Nephron progenitor cell (in vitro differentiated cells): ENCODE results near the gene FBLN5.
"Not testable (repeated sequence)": the region's sequence is repeated elsewhere in the genome, so short reads cannot be mapped to it uniquely, and the experiment has no call there.

Experiments used
- DNase-seq: peaks from one replicate; pipeline ENCODE4 v3.0.0; 2021
- H3K27ac Mint-ChIP-seq: 2 replicates; pipeline ENCODE4 v1.8.0; 2021; ENCODE audit warnings: mild to moderate bottlenecking, moderate library complexity, mixed read lengths
- H3K27me3 Mint-ChIP-seq: 2 replicates; pipeline ENCODE4 v1.8.0; 2021; ENCODE audit warnings: mild to moderate bottlenecking, low read depth, mixed read lengths; ENCODE audit not compliant: poor library complexity
- H3K36me3 Mint-ChIP-seq: 2 replicates; pipeline ENCODE4 v1.8.0; 2021; ENCODE audit warnings: low read depth, mixed read lengths
- H3K4me1 Mint-ChIP-seq: 2 replicates; pipeline ENCODE4 v1.8.0; 2021; ENCODE audit warnings: mixed read lengths
- H3K4me3 Mint-ChIP-seq: 2 replicates; pipeline ENCODE4 v1.8.0; 2021; ENCODE audit warnings: mild to moderate bottlenecking, moderate library complexity, mixed read lengths
- H3K9me3 Mint-ChIP-seq: 2 replicates; pipeline ENCODE4 v1.8.0; 2021; ENCODE audit warnings: mild to moderate bottlenecking, moderate library complexity, mixed read lengths
- TF ChIP-seq, protein P1 (sequence below): fragments of 200-600 bp; sonication (generic); IDR thresholded peaks from 2 replicates; pipeline ENCODE4 v1.5.0; 2021; ENCODE audit warnings: antibody characterized with exemption

FBLN5 gene

DNA sequence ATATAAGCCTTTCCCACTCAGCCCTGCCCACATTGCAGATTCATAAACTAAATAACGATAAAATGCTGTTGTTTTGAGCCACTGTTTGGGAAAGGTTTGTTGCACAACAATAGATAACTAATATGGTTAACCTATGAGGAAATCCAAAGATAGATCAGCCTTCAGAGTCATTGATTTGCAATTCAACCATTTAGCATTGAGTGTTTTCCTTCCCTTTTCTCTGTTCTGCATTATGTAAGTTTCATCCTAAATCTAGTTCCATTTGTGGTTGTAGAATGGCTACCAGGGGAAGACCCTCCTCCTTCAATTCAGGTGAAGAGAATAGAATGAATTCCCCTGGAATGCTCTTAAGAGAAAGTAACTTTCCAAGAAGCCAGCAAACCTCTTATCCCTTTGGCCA is 99.8 kb downstream of the FBLN5 start:
- no peaks in the 10 kb centered on the region for H3K36me3 Mint-ChIP-seq
- no peak for DNase-seq
- TF ChIP-seq, protein P1, sequence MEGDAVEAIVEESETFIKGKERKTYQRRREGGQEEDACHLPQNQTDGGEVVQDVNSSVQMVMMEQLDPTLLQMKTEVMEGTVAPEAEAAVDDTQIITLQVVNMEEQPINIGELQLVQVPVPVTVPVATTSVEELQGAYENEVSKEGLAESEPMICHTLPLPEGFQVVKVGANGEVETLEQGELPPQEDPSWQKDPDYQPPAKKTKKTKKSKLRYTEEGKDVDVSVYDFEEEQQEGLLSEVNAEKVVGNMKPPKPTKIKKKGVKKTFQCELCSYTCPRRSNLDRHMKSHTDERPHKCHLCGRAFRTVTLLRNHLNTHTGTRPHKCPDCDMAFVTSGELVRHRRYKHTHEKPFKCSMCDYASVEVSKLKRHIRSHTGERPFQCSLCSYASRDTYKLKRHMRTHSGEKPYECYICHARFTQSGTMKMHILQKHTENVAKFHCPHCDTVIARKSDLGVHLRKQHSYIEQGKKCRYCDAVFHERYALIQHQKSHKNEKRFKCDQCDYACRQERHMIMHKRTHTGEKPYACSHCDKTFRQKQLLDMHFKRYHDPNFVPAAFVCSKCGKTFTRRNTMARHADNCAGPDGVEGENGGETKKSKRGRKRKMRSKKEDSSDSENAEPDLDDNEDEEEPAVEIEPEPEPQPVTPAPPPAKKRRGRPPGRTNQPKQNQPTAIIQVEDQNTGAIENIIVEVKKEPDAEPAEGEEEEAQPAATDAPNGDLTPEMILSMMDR: no peak
- H3K4me1 Mint-ChIP-seq: no peaks in the 10 kb centered on the region
- no peak overlapping the region for H3K27ac Mint-ChIP-seq
- no peaks in the 10 kb centered on the region for H3K9me3 Mint-ChIP-seq
- H3K4me3 Mint-ChIP-seq: no peak overlapping the region
- peaks cover 20% of the 10 kb centered on the region for H3K27me3 Mint-ChIP-seq

DNA sequence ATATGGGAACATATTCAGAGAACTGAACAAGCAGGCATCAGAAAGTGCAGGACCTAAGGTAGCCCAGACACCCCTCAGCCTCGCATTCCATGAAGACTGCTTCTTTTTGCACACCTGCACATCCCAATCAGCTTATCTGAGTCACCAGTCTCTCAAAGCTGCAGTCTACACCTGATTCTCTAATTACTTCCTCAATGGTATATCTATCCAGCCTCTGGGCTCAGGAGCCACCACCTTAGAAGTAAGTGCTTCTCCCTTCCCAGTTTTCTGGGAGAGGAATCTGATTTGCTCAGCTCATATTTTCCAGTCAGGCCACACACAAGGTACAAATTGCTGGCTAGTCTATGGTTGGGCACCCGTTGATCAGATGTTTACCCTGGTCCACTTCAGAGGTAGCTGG is 101.8 kb downstream of the FBLN5 start:
- Mint-ChIP-seq H3K4me1 (no peaks in the 10 kb centered on the region), H3K9me3 (no peaks in the 10 kb centered on the region), H3K27ac (no peak overlapping the region), H3K27me3 (peaks cover 27% of the 10 kb centered on the region), H3K36me3 (no peaks in the 10 kb centered on the region), H3K4me3 (no peak overlapping the region)
- DNase-seq: no peak
- TF ChIP-seq, protein P1: no peak

DNA sequence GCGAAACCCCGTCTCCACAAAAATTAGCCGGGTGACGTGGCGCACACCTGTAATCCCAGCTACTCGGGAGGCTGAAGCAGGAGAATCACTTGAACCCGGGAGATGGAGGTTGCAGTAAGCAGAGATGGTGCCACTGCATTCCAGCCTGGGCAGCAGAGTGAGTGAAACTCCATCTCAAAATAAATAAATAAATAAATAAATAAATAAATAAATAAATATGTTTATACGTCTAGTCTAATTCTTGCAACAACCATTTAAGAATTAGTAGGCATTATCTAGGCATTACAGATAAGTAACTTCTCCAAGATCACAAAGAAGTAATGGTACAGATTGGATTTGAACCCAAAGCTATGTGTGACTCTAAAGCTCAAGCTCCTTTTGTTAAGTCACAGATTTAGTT is 102.4 kb downstream of the FBLN5 start:
- not testable (repeated sequence) for H3K4me1 Mint-ChIP-seq, H3K36me3 Mint-ChIP-seq, H3K4me3 Mint-ChIP-seq, H3K27ac Mint-ChIP-seq, H3K9me3 Mint-ChIP-seq, DNase-seq
- H3K27me3 Mint-ChIP-seq: peaks cover 33% of the 10 kb centered on the region

DNA sequence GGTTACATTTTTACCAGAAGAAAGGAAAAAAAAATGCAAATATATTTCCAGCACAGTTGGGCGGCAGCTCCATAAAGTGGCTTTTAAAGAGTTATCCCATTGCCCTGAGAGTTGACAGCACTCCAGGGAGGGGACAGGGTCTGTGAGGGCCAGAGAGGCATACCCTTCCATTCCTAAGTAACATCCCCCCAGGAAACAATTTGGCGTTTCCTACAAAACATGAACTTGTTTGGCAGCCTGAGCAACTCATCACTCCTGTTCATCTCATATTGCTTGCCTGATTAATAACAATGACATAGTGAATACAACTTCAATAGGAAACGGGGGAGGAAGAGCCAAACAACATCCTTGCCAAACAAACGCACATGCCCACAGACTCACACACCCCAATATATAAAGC is 103.5 kb downstream of the FBLN5 start:
- Mint-ChIP-seq H3K9me3 (no peaks in the 10 kb centered on the region), H3K4me3 (no peak overlapping the region), H3K27me3 (peaks cover 43% of the 10 kb centered on the region), H3K4me1 (no peaks in the 10 kb centered on the region), H3K36me3 (no peaks in the 10 kb centered on the region), H3K27ac (no peak overlapping the region)
- DNase-seq: no peak
- TF ChIP-seq, protein P1: no peak

DNA sequence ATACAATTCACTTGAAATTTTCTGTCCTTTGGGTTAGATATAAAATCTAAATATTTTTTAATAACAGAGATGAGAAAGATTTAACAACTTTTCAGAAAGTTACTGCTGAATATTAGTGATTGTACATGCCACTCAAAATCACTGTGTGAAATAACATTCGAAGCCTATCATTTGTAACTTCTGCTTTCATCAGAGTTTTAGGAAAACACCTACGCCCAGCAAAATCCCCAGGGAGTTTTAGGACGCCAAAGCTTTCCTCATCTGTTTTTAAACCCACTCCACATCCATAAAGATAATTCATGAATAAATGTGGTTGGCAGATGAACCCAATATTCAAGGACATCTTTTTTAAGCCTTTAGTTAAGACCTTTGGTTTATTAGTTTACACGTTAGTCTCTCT is 104.1 kb downstream of the FBLN5 start:
- Mint-ChIP-seq H3K4me1 (no peaks in the 10 kb centered on the region), H3K4me3 (no peak overlapping the region), H3K27me3 (peaks cover 46% of the 10 kb centered on the region), H3K27ac (no peak overlapping the region), H3K9me3 (no peaks in the 10 kb centered on the region), H3K36me3 (no peaks in the 10 kb centered on the region)
- TF ChIP-seq, protein P1: no peak
- DNase-seq: no peak

DNA sequence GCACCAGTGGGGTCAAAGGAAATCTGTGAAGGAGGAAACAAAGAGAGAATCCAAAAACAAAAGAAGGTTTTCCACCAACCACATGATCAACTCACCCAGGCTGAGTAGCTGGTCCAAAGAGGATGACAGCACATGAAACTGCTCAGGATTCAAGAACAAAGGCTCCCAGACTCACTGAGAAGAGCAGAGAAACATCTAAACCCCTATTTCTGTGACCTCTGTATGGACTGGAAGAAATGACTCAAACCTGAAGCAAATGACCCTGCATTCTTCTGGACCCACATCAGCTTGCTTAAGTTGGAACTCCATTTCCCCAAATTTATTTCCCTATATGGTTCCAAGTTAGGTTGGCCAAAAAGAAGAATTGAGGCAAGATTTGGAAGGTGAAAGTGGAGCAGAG is 106.4 kb downstream of the FBLN5 start:
- peaks cover 70% of the 10 kb centered on the region for H3K27me3 Mint-ChIP-seq
- no peaks in the 10 kb centered on the region for H3K36me3 Mint-ChIP-seq
- no peak overlapping the region for H3K4me3 Mint-ChIP-seq
- TF ChIP-seq, protein P1: no peak
- no peak for DNase-seq
- no peaks in the 10 kb centered on the region for H3K4me1 Mint-ChIP-seq
- no peaks in the 10 kb centered on the region for H3K9me3 Mint-ChIP-seq
- no peak overlapping the region for H3K27ac Mint-ChIP-seq

DNA sequence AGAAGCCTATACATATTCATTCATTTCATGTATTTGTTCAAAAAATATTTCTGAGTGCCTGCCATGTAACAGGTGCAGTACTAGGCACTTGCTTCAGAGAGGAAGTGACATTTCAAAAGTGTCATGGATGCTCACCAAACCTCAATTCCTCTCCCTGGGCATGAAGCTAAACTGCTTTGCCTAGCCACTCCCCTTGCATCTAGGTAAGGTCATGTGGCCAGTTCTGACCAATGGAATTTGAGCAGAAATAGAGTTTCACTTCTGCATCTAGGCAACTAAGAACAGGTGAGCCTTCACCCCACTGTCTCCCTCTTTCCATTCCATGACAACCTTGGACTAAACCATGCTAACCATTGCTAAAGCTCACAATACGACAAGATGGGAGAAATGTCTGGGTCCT is 107.7 kb downstream of the FBLN5 start:
- H3K9me3 Mint-ChIP-seq: no peaks in the 10 kb centered on the region
- no peak overlapping the region for H3K27ac Mint-ChIP-seq
- TF ChIP-seq, protein P1: no peak
- no peak overlapping the region for H3K4me3 Mint-ChIP-seq
- H3K36me3 Mint-ChIP-seq: no peaks in the 10 kb centered on the region
- H3K4me1 Mint-ChIP-seq: no peaks in the 10 kb centered on the region
- no peak for DNase-seq
- H3K27me3 Mint-ChIP-seq: peaks cover 79% of the 10 kb centered on the region
